OCI-LY3 (cell line): ENCODE results near the gene LGALS3BP.

ENCODE experiments used
- H2AFZ ChIP-seq: fragments of 200-600, 300-600 bp; shearing (Covaris generic); 2 replicates; pipeline ENCODE4 v1.6.0; 2014; ENCODE audit warnings: antibody characterized with exemption, low read depth, low read length
- H3K27ac ChIP-seq: fragments of 200-600, 300-600 bp; sonication (generic); 2 replicates; pipeline ENCODE4 v1.5.1; 2014; ENCODE audit warnings: mild to moderate bottlenecking, low read length, moderate library complexity, mixed read lengths
- H3K27me3 ChIP-seq: fragments of 200-600, 300-600 bp; sonication (generic); 2 replicates; pipeline ENCODE4 v1.6.1; 2014; ENCODE audit warnings: low read depth, low read length, mixed read lengths
- H3K36me3 ChIP-seq: fragments of 200-600, 300-600 bp; sonication (generic); replicated peaks from 2 replicates; pipeline ENCODE3; 2014; ENCODE audit warnings: low read depth, low read length, mixed read lengths
- H3K4me1 ChIP-seq: fragments of 300-600, 200-600 bp; sonication (generic); 2 replicates; pipeline ENCODE4 v1.6.1; 2014; ENCODE audit warnings: low read length, mixed read lengths
- H3K4me2 ChIP-seq: fragments of 200-600, 300-600 bp; sonication (generic); 2 replicates; pipeline ENCODE4 v1.6.1; 2014; ENCODE audit warnings: low read length, mixed read lengths
- H3K4me3 ChIP-seq: fragments of 300-600, 200-600 bp; sonication (generic); 2 replicates; pipeline ENCODE4 v1.5.1; 2014; ENCODE audit warnings: antibody characterized with exemption, mild to moderate bottlenecking, low read length, moderate library complexity
- H3K79me2 ChIP-seq: fragments of 300-600, 200-600 bp; shearing (Covaris generic); 2 replicates; pipeline ENCODE4 v1.6.1; 2014; ENCODE audit warnings: mild to moderate bottlenecking, low read length, mixed read lengths
- H3K9ac ChIP-seq: fragments of 300-600, 200-600 bp; shearing (Covaris generic); 2 replicates; pipeline ENCODE4 v1.6.0; 2014; ENCODE audit warnings: mild to moderate bottlenecking, low read length, moderate library complexity
- H3K9me3 ChIP-seq: fragments of 200-600, 300-600 bp; shearing (Covaris generic); 2 replicates; pipeline ENCODE4 v1.6.1; 2014; ENCODE audit warnings: low read length, mixed read lengths; ENCODE audit not compliant: insufficient read depth
- H4K20me1 ChIP-seq: fragments of 200-600, 300-600 bp; sonication (generic); 2 replicates; pipeline ENCODE4 v1.6.1; 2016; ENCODE audit warnings: low read length, mixed read lengths; ENCODE audit not compliant: insufficient read depth
- CTCF ChIP-seq: fragments of 200-600, 300-600 bp; sonication (generic); IDR thresholded peaks from 2 replicates; pipeline ENCODE4 v1.5.1; 2014; ENCODE audit warnings: antibody characterized with exemption, low read length, low read depth
- EZH2phosphoT487 ChIP-seq: fragments of 200-600 bp; shearing (Covaris generic); IDR thresholded peaks from 2 replicates; pipeline ENCODE4 v1.6.1; 2018; ENCODE audit warnings: antibody characterized with exemption, mixed run types, low read depth

Gene LGALS3BP

GRCh38 chr17:79017546-79018369 lies 38.0 kb upstream of the LGALS3BP start:
- H3K27ac ChIP-seq: no peak overlapping the region
- no peak for TF ChIP-seq EZH2phosphoT487
- no peak for TF ChIP-seq CTCF
- no peaks in the 10 kb centered on the region for H3K36me3 ChIP-seq
- no peaks in the 10 kb centered on the region for H3K4me1 ChIP-seq
- no peak overlapping the region for H3K4me2 ChIP-seq
- H4K20me1 ChIP-seq: no peaks in the 10 kb centered on the region
- H3K27me3 ChIP-seq: peaks cover 18% of the 10 kb centered on the region
- H3K9me3 ChIP-seq: peaks cover 23% of the 10 kb centered on the region
- no peak overlapping the region for H3K9ac ChIP-seq
- no peak overlapping the region for H2AFZ ChIP-seq
- no peak overlapping the region for H3K4me3 ChIP-seq
- H3K79me2 ChIP-seq: no peaks in the 10 kb centered on the region

GRCh38 chr17:79014158-79014758 lies 34.5 kb upstream of the LGALS3BP start:
- no peak overlapping the region for H2AFZ ChIP-seq
- H3K9ac ChIP-seq: no peak overlapping the region
- no peak overlapping the region for H3K4me2 ChIP-seq
- H3K36me3 ChIP-seq: no peaks in the 10 kb centered on the region
- H3K4me1 ChIP-seq: peaks cover 4% of the 10 kb centered on the region; the same call in 1 of the 2 replicates
- H3K27ac ChIP-seq: no peak overlapping the region
- peaks cover 23% of the 10 kb centered on the region for H3K9me3 ChIP-seq
- peaks cover 3% of the 10 kb centered on the region; the same call in 1 of the 2 replicates for H3K27me3 ChIP-seq
- peaks cover 6% of the 10 kb centered on the region for H3K79me2 ChIP-seq
- no peaks in the 10 kb centered on the region for H4K20me1 ChIP-seq
- TF ChIP-seq EZH2phosphoT487 (no peak), CTCF (no peak)
- no peak overlapping the region for H3K4me3 ChIP-seq

- peaks cover 13% of the 10 kb centered on the region for H3K4me1 ChIP-seq
- no peak overlapping the region for H3K9ac ChIP-seq
- H3K27me3 ChIP-seq: peaks cover 3% of the 10 kb centered on the region; the same call in 1 of the 2 replicates
Observed at GRCh38 chr17:79012563-79013134, 32.9 kb upstream of the LGALS3BP start.

More at GRCh38 chr17:79012563-79013134, 32.9 kb upstream of the LGALS3BP start:
- no peak overlapping the region for H3K27ac ChIP-seq
- H2AFZ ChIP-seq: no peak overlapping the region
- no peaks in the 10 kb centered on the region for H3K36me3 ChIP-seq
- H4K20me1 ChIP-seq: peaks cover 7% of the 10 kb centered on the region; the same call in 1 of the 2 replicates
- TF ChIP-seq EZH2phosphoT487 (no peak), CTCF (no peak)
- no peak overlapping the region for H3K4me3 ChIP-seq
- peaks cover 23% of the 10 kb centered on the region for H3K9me3 ChIP-seq
- H3K79me2 ChIP-seq: peaks cover 22% of the 10 kb centered on the region
- no peak overlapping the region for H3K4me2 ChIP-seq
